Hematopoietic multipotent progenitor cell treated with erythropoietin and hydrocortisone succinate and interleukin-3 and kit ligand, for 15 days (in vitro differentiated cells): ENCODE measurements around the gene SF3B3.
"Not testable (repeated sequence)": the region's sequence is repeated elsewhere in the genome, so short reads cannot be mapped to it uniquely, and the experiment has no call there.

Source experiments
- DNase-seq: peaks from one replicate; pipeline ENCODE4 v3.0.0-alpha.2; 2015; ENCODE audit warnings: low spot score

The SF3B3 gene

DNA sequence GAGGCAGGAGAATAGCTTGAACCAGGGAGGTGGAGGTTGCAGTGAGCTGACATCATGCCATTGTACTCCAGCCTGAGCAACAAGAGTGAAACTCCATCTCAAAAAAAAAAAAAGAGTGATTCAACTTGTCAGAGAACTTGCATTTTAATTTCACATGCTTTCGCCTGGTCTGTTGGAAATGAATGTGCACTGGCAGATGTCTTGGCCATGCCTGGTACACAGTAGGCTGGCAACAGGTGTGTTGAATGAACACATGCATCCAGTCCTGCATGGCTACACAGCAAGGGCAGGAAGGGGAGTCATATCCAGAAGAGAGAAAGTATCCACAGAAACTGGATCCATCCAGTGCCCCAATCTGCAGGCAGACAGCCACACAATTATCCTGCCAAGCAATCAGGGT is 11.8 kb upstream of the SF3B3 start:
- DNase-seq = no peak

DNA sequence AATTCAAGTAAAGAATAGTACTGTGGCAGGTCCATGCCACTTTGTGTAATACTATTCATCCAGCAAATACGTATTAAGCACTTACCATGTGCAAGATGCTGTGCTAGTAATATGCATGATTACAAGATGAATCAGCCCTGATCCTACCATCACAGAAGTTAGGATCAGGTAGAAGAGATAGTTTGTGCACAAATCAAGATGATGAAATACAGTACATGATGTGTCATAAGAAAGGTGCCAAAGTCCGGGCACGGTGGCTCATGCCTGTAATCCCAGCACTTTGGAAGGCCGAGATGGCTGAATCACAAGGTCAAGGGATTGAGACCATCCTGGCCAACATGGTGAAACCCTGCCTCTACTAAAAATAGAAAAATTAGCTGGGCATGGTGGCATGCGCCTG is 11.2 kb upstream of the SF3B3 start:
- no peak for DNase-seq

DNA sequence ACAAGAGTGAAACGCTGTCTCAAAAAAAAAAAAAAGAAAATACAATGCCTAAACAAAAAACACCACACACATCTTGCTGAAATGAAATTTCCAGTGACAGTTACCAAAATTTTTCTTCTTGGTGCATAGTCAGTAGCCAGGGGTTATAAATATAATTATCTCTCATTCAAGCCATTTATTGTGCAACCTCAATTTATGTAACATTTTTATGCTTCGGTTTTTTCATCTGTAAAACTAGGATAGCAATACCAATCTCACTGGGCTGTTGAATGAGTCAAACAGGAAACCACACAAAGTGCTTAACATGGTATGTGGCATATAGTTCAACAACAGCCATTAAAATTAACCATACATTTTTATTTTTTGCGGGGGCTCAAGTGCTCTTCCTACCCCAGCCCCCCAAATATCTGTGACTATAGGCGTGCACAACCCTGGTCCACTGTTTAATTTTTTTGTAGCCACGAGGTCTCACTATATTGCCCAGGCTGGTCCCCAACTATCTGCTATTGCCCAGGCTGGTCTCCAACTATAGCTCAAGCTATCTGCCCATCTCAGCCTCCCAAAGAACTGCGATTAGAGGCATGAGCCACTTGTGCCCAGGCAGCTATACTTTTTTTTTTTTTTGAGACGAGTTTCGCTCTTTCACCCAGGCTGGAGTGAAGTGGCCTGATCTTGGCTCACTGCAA is 2.9 kb upstream of the SF3B3 start:
- DNase-seq = peak; percentile 34

DNA sequence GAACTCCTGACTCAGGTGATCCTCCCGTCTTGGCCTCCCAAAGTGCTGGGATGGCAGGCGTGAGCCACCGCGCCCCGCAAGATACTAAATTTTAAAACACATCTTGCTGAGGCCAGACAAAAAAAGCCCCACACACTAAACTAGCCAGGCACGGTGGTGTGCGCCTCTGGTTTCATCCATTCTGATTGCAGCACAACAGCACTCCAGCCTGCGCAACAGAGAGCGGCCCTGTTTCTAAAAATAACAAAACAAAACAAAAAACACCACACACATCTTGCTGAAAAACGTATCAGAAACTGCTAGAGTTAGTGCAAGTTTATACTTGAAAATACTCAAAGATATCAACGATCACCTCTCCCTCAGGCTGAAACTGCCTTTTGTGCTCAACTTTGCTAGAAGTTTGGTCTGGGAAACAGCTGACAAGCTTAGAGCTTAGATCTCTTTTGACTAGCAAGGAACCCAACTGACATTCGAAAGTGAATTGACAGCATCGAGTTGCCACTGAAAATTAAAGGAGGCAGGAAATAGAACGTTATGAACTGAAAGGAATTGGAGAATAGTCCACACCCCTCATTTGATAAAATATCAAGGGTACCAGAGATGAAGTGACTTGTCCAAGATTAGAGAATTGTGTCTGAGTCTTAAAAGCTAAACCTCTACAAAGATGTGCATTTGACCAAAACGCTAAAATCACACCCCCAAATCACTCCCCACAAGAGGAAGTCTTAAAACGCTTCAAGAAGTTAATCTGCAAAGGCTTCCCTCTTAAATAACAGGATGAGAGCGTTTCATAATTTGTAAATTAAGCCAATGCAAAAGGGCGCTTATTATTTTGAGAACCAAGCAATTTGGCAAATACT is 1.2 kb upstream of the SF3B3 start:
- DNase-seq = peak; percentile 24

DNA sequence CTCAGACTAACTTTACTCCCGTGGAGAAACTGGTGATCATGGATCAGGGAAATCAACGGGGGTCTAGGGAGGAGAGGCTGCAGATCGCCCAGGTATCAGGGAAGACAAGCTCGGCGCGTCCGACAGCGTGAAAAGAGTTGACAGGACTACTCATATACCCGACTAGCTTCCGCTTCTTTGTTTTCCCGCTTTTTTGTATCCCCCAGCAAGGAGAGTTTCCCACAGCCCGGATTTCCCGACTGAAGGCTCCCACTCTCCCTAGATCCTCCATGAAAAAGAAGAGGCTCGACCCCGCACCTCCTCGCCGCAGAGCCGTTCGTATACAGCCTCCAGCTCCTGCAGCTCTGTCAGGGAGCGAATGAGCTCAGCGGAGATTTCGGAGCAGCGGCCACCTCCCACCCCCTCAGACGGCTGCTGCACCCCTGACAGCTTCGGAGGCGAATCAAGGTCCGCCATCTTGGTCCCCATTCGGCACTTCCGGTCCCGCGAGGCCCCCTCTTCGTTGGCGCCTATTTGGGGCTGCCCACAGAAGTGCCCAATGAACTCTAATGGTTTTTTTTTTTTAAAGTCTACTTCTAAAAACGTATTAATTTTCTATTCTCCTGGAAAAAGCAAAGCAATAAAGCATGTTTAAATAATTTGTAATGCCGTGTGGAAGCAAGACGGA is 407 bp upstream of the SF3B3 start, which contains the start of gene COG4:
COG4 (minus strand) TSS at position 479 of the 667 bp plus-strand sequence; CDS start at position 468, 11 bp downstream.
- peak; percentile 91 for DNase-seq

DNA sequence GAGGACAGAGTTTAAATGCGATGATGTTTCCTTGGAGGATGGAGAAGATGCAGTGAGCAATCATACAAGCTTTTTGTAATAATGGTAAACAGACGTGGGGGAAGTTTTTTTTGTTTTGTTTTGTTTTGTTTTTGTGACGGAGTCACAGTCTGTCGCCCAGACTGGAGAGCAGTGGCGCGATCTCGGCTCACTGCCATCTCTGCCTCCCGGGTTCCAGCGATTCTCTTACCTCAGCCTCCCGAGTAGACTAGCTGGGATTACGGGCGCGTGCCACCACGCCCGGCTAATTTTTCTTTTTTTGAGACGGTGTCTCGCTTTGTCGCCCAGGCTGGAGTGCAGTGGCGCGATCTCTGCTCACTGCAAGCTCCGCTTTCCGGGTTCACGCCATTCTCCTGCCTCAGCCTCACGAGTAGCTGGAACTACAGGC is 796 bp downstream of the SF3B3 start:
- peak; percentile 29 for DNase-seq

DNA sequence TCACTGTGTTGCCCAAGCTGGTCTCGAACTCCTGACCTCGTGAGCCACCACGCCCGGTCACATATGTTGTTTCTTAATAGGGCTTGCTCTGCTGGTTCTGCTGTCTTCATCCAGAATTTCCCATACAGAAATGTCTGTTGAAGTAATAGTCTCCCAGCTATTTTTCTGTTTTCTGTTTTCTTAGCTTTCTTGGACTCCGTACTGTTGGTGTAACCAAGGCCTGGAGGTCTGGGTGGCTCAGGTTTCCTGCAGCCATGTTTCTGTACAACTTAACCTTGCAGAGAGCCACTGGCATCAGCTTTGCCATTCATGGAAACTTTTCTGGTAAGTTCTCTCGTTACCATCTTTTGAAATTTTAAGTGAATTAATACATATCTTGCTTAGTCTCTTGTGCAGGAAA is 2.8 kb downstream of the SF3B3 start:
- DNase-seq = no peak

DNA sequence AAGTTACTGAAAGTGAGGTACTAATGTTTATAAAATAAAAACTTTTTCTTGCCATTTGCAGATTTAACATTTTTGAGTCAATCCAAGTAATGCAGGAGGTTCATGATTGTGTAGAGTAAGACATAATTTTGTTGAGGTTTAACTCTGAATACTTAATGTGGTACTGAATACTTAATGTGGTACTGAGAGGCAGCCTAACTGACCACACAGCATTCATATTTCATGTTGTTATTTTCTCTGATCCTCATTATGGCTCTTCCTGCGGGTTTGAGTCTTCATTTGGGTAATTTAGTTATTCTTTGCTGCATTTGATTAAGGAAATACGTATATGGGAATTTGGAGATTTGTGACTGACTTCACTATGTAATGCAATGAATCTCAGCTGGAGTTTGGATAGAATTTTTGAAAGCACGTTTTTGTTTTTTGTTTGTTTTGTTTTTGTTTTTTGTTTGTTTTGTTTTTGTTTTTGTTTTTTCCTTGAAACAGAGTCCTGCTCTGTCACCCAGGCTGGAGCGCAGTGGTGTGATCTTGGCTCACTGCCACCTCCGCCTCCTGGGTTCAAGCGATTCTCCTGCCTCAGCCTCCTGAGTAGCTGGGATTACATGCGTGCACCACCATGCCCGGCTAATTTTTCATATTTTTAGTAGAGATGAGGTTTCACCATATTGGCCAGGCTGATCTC is 3.8 kb downstream of the SF3B3 start:
- DNase-seq = no peak

DNA sequence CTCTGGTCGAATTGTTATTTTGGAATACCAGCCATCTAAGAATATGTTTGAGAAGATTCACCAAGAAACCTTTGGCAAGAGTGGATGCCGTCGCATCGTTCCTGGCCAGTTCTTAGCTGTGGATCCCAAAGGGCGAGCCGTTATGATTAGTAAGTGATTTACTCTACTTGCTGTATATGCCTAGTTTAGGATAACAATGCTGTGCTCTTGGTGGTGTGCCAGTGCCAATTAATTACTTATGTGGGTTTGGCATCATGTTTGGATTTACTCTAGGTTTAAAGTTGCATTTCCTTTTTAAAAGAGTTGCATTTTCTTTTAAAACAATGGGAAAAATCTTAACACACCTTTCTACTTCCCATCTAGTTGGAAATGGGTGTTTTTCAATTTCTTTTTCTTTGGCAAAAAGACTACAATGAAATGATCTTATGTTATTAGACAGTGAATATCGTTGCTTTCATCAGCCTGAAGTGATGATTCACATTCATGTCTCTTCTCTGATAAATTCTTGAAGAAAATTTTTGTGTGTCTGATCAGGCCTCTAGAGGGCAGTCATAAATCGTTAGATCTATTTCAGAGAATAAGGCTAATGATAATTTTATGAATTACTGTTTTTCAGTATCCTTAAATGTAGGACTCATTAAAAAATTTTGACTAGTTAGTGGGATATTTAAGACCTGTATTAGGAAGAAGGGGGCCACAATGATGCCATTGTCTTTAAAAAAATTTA is 5.6 kb downstream of the SF3B3 start:
- peak; percentile 79 for DNase-seq

DNA sequence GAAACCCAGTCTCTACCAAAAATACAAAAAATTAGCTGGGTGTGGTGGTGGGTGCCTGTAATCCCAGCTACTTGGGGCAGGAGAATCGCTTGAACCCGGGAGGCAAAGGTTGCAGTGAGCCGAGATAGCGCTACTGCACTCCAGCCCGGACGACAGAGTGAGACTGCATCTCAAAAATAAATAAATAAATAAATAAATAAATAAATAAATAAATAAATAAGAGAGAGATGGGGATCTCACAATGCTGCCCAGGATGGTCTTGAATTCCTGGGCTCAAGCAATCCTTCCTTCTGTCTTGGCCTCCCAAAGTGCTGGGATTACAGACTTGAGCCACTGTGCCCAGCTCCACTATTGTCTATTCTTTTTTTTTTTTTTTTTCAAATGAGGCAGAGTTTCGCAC is 6.3 kb downstream of the SF3B3 start:
- not testable (repeated sequence) for DNase-seq

DNA sequence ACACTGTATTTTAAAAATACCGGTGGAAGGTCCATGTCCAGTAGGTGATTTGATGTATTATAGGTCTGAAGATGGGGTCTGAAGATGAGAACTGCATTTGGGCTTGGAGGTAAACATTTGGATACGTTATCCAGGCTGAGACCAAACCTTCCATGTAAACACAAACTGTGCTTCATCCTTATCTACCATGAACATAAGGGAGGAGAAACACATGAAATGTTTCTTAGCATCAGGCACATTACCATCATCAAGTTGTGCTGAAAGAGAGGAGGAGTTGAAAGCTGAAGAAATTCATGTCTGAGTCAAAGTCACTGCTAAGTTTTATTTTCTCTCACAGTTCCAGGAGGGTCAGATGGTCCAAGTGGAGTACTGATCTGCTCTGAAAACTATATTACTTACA is 11.4 kb downstream of the SF3B3 start:
- peak; percentile 57 for DNase-seq

DNA sequence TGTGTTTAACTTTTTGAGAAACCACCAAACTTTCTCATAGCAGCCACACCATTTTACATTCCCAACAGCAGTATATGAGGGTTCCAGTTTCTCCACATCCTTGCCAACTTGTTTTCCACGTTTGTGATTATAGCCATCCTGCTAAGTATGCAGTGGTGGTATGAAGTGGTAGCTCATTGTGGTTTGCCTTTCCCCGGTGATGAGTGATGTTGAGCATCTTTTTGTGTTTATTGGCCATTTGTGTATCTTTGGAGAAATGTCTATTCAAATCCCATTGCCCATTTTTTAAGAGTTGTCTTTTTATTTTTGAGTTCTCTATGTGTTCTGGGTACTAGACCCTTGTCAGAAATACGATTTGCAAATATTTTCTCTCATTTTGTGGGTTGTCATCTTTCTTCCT is 17.4 kb downstream of the SF3B3 start:
- no peak for DNase-seq

DNA sequence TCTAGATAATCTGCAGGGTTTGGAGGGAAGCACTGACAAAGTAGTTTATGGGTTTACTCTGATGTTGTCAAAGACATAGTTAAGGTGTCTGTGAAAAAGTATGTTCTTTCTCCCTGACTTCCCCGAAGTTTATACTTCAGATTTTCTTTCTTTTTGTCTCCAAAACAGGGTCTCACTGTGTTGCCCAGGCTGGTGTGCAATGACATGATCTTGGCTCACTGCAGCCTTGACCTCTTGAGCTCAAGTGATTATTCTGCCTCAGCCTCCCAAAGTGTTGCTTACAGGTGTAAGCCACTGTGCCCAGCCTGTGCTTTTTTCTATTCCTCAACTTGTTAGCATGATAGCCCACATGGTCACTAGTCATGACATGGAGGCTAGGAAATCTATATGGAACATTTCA is 20.9 kb downstream of the SF3B3 start:
- no peak for DNase-seq

DNA sequence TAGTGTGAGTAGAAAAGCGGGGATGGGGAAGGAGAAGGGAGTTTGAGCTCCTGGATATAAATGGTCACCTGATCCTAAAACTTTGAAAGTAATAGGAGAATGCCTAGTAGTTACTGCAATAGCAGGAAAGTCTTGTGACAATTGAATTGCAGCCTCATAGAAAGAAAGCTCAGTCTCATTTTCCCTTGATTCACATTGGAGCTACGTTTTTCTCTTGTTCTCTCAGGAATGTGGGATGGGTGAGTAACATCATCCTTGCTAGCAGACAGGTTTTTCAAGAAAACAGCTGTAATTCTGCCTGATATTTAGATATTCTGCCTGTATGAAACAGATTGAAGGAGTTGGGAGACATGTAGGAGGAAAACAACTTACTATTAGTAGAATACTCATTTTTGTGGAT is 25.3 kb downstream of the SF3B3 start:
- DNase-seq = no peak

DNA sequence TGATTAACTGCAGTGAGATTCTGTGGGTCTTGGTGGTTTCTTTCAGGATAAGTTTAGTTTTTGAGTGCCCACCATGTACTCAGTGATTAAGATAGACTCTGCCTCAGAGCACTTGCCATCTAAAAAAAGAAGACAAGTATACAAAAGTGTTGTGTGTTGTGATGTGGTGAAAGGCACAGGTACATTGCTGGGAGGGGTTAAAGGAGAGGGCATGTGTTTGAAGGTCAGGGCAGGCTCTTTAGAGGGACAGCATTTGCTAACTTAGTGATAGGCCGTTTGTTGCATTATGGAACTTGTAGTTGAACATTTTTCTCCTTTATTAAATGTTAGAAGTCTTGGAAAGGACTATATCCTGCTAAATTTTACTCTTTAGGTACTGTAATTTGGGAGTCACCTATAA is 26.5 kb downstream of the SF3B3 start:
- no peak for DNase-seq

DNA sequence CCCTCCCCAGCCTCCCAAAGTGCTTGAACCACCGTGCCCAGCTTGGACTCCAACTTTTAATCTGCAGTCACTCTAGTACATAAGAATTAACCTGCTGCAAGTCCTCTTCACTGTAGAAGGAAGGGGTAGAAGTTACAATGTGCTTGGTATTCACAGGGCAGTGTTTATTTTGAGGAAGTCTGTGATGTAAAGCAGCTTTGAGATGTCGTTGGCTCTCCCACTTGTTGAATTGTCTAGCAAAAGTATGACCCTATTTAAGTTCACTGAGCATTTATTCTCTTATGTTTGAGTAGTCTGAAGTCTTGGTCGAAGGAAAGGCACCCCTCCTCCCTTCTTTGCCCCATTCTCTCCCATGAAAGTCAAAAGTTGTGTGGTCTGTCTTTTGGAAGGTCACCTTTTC is 28.2 kb downstream of the SF3B3 start:
- DNase-seq = no peak

DNA sequence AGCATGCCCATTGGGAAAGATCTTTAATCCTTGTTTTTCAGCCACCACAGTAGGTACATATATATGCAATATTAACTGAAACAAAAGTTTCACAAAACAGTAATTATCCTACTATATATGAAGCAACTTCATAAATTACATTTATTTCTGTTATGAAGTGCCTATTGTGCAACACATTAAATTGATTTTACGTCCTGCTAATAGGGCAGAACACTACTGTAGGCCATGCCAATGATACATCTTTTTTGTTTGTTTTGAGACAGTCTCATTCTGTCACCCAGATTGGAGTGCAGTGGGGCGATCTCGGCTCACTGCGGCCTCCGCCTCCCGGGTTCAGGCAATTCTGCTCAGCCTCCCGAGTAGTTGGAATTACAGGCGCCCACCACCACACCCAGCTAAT is 29.1 kb downstream of the SF3B3 start:
- no peak for DNase-seq

DNA sequence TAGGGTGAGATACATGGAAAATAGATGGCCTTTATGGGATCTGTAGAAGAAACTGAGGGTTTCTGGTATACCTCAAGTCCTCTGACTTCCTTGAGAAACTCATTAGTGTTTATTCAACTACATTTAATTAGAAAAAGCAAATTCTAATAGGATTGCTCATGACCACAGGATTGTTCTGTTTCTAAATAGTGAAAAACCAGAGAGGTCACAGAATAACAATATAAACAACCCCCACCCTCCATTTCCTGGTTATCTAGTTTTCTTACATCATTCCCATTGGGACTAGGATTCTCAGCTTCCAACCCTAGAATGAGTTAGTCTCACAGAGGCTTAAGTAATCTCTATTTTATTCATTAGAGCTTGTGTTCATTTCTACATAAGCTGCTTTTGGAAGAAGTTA is 30.0 kb downstream of the SF3B3 start:
- DNase-seq = no peak

DNA sequence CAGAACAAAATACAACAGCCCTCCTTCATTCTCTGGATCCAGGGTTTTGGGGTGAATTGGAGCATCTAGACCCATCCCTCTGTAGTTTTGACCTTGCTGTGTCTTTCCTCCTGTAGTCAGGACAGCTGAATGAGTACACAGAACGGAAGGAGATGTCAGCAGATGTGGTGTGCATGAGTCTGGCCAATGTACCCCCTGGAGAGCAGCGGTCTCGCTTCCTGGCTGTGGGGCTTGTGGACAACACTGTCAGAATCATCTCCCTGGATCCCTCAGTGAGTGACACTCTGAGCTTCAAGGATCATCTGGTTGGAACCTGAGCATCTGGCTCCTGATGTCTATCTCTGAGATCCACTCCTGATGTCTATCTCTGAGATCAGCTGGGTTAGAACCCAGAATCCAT is 32.4 kb downstream of the SF3B3 start:
- DNase-seq = no peak

DNA sequence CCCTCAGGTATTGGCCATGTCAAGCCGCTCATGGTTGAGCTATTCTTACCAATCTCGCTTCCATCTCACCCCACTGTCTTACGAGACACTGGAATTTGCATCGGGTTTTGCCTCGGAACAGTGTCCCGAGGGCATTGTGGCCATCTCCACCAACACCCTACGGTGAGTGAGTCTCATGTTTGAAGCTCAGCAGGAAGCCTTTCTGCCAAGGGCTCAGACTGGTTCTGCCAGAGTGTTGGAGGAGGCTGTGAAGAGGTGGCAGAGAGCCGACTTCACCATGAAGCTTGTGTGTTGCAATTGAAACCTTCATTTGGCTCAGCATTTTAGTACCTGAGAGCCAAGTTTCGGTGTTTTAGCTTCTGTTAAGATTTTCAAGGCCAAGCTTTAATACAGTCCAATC is 38.0 kb downstream of the SF3B3 start:
- DNase-seq = no peak

DNA sequence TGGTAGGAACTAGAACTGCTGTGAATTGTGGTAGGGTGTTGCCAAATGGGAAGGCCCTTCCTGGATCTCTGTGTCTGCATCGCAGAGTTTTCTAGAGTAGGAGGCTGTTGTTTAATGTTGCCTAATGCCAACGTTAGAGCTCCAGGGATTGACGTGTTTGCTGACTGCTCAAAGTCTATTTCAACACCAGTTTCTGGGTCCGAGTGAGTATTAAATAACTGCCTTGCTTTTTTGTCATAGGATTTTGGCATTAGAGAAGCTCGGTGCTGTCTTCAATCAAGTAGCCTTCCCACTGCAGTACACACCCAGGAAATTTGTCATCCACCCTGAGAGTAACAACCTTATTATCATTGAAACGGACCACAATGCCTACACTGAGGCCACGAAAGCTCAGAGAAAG is 40.0 kb downstream of the SF3B3 start:
- DNase-seq = no peak

DNA sequence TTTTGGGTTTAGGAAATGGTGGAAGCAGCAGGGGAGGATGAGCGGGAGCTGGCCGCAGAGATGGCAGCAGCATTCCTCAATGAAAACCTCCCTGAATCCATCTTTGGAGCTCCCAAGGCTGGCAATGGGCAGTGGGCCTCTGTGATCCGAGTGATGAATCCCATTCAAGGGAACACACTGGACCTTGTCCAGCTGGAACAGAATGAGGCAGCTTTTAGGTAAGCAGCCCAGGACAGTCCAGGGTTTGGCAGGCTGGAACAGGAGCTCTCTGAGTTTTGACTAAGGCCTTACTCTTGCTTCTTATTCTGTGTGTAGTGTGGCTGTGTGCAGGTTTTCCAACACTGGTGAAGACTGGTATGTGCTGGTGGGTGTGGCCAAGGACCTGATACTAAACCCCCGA is 41.4 kb downstream of the SF3B3 start:
- DNase-seq = no peak
